LNCaP clone FGC (cell line): ENCODE results near the gene RUSC2.
A peak's percentile ranks its signal among the peaks of the same experiment; 100 is the strongest.

Experiments used
- DNase-seq: peaks from one replicate; pipeline ENCODE4 v3.0.0-alpha.2; 2011; ENCODE audit warnings: low read depth
- H3K4me3 ChIP-seq: 2 replicates; pipeline ENCODE4 v1.5.1; 2011; ENCODE audit warnings: mild to moderate bottlenecking, low read depth, low read length, control low read depth
- CTCF ChIP-seq: IDR thresholded peaks from 2 replicates; pipeline ENCODE4 v1.5.1; 2012; ENCODE audit warnings: mild to moderate bottlenecking; ENCODE audit not compliant: control insufficient read depth, insufficient read depth; ENCODE audit errors: extremely low read depth

Gene RUSC2

DNA sequence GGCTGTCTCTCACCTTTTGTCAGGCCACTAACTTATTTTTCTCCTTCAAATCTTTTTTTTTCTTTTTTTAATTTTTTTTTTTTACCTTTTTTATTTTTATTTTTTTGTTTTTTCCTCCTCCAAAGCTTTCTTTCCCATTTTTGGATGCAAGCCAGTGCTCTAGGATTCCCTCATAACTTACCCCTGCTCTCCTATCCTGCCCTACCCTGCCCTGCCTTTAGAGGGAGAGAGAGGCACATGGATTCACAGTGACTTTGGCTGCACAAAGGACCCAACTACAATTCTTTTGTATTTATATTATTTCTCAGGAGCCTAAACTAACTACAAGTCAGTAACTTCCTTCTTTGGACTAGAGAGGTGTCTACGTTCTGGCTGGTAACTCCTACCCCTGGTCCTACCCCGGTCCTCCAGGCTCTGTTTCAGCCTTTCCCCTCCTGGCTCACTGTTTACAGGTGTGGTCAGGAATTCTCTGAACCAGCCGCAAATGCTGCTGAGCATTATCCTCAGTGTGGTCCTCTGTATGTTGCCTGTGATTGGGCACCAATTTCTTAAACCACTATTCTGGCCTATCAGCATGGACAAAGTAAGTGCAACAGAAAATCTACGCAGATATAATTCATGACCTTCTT, 8.4 kb upstream of the RUSC2 start:
- H3K4me3 ChIP-seq = no peak overlapping the region
- peak; percentile 73 for TF ChIP-seq CTCF
- DNase-seq = peak; percentile 39

- no peak overlapping the region for H3K4me3 ChIP-seq
- no peak for DNase-seq
- TF ChIP-seq CTCF = no peak
Observed at GRCh38 chr9:35482071-35482470, 7.8 kb upstream of the RUSC2 start.

GRCh38 chr9:35484406-35484805, 5.5 kb upstream of the RUSC2 start:
- no peak for TF ChIP-seq CTCF
- no peak for DNase-seq
- no peak overlapping the region for H3K4me3 ChIP-seq

DNA sequence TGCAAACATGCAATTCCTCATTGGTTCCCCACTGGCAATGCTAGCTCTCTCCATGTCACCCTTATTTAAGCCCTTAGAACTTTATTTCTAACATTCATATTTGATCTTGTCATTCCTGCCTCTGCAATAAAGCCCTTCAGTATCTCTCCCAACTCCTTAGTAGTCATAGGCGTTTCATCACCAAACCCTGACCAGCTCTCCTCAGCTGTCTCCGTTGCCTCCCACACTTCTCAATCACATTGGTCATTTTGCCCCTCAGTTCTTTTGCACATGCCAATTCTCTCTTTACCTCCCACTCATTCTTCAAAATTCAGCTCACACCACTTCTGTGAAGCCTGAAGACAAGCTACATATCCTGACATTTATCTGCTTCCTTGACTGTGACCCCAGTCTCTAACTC, 2.8 kb upstream of the RUSC2 start:
- DNase-seq = no peak
- H3K4me3 ChIP-seq = no peak overlapping the region

DNA sequence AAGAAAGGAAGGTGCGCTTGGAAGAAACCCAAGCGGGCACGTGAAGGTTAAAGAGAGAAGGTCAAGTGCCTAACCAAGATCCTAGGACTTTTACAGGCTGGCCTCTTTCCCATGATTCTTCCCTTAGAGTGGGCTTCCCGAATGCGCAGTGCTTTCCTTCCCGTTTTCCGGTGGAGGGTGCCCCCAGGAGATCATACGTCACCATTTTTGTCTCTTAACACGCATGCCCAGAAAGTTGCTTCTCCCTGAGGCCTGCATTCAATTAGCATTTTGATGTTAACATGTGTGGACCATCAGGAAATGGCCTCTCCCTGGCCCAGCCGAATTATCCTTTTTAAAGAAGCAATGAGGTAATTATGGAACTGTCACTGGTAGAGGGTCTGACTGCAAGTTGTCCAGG, 1.9 kb upstream of the RUSC2 start:
- DNase-seq = no peak

More for the DNA sequence above, 2.8 kb upstream of the RUSC2 start:
- no peak for TF ChIP-seq CTCF

GRCh38 chr9:35488566-35489312, 1.2 kb upstream of the RUSC2 start:
- no peak for DNase-seq
- peak overlapping the region; percentile 59 for H3K4me3 ChIP-seq
- TF ChIP-seq CTCF = no peak

More for the DNA sequence above, 1.9 kb upstream of the RUSC2 start:
- no peak overlapping the region for H3K4me3 ChIP-seq
- no peak for TF ChIP-seq CTCF
